ENCODE data around the gene KMT2C.

KMT2C gene

DNA sequence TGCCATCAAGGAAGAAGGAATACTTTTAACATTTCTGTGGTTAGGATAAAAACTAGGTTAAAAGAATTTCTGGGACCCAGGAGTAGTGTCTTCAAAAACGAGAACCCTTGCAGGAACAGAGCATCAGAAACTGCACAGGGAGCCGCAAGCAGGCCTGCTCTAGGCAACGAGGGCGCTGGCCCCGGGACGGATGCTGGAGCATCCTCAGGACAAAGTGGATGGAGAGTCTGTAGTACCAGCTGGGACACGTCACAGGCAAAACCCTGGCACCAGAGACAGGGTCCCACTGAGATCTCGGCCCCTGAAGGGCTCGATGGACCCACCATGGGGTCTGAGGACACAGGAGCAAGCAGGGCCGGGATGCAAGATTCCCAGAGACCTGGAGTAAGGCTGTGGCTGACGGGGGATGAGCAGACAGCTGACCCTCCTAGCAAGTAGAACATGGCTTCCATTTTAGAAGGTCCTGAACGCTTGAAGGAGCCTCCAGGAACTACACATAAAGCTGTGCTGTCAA is 303.8 kb downstream of the KMT2C start:
- DNase-seq = no peak

DNA sequence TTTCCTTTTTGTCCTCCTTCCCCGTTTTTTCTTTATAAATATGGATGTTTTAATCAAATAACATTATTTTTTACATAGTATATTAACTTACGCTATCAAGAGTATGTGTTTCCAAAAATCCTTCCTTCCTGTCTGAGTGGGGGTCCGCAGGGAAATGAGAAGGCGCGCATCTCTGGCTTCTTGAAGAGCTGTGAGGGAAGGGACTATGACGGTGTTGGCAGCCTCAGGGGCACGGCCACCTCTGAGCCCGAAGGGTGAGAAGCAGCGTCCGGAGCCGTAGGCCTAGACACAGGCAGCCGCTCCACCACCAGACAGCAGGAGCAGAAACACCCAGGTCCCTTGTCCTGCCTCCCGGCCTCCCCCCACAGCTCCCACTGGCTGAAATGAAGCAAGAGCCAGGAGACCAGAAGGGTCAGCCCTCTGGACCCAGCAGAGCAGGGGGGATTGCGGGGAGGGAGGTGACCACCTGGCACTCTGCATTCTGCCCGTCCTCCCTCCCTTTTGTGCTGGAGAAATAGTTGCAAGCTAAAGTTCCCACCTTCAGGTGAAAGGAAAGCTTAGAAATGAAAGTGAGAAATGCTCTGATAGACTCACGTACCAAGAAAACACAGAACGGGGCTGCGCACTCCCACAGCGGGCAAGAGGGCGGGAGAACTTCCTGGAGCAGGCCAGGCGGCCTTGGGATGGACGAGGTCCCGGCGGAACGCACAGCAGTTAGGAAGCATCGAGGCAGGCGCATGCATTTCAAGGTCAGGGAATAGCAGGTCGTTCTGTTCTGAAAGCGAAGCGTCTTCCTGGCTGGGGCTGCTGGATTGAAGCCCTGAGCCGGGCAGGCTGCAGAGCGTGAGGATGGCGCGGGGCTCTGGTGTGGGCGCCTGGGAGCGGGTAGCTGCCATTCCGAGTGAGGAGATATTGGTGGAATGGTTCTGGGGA is 304.9 kb downstream of the KMT2C start:
- no peak for DNase-seq

DNA sequence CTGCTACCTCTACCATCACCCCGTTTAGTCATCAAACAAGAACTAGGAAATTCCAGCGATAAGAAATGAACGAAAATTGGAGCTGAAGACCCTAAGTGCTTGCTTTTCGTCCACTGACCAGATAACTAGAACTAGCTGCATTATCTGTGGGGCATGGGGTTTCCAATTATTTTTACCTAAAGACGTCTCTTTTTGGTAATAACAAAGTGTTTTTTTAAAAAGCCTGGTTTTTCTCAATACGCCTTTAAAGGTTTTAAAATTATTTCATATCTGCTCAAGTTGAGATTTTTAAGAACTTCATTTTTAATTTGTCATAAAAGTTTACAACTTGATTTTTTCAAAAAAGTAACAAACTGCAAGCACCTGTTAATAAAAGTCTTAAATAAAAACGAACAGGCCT is 306.1 kb downstream of the KMT2C start:
- DNase-seq = no peak

- no peak for DNase-seq
Measured at GRCh38 chr7:152128741-152129461, 306.9 kb downstream of the KMT2C start.

DNA sequence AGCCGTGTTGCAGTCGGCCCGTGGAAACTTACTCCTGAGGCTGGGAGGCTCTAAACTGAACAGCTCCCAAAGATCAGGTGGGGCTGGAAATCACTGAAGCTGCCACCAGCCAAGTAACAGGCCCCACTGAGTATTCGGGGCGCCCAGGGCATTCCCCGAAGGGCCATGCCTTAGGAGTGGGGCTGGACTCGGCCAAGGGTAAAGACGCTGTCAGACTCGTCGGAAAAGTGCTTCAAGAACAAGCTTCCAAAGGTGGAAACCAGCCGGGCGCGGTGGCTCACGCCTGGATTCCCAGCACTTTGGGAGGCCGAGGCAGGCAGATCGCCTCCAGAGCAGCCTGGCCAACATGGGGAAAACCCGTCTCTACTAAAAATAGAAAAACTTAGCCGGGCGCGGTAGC is 307.6 kb downstream of the KMT2C start:
- DNase-seq = no peak

- no peak for DNase-seq
Measured at GRCh38 chr7:152127229-152127628, 308.6 kb downstream of the KMT2C start.

DNA sequence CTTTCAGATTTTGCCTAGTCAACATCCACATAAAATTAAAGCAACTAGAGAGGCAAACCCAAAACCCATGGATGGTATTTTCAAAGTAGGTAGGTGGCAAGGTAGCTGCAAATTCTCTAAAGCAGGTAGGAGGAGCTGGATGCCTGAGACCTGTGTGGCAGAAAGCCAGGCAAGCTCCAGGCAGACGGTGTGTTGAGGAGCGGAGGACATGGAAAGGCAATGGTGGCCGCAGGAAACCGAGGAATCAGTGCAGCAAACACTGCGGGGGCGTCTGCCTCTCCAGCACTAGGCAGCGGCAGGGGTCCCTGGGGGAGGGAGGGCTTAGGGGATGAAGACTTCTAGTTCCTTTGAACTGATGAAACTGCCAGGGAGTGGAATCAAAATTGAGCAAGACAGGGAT is 309.1 kb downstream of the KMT2C start:
- no peak for DNase-seq

- DNase-seq = no peak
Measured at GRCh38 chr7:152122540-152122939, 313.3 kb downstream of the KMT2C start.

- no peak for DNase-seq
Measured at GRCh38 chr7:152121432-152121831, 314.4 kb downstream of the KMT2C start.

GRCh38 chr7:152120776-152121175 is 315.0 kb downstream of the KMT2C start:
- no peak for DNase-seq

- DNase-seq = no peak
Measured at GRCh38 chr7:152120210-152120609, 315.6 kb downstream of the KMT2C start.

DNA sequence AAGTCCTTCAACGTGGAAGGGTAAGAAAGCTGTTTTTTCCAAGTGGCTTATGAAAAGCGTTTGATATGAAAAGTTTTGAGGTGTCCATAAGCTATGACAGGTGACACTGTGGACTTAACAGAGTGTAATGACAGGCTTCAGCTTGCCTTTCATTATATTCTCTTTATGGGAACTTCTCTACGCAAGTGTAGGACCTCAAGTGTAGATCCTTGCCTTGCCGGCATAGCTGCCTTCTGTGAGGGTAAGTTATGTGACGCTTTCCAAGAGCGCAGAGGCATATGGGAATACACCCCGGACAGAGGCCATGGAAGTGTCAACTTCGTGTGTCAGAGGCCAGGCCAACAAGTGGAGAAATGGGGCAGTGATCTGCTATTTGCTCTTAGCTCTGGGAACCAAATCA is 318.4 kb downstream of the KMT2C start:
- DNase-seq = no peak

DNA sequence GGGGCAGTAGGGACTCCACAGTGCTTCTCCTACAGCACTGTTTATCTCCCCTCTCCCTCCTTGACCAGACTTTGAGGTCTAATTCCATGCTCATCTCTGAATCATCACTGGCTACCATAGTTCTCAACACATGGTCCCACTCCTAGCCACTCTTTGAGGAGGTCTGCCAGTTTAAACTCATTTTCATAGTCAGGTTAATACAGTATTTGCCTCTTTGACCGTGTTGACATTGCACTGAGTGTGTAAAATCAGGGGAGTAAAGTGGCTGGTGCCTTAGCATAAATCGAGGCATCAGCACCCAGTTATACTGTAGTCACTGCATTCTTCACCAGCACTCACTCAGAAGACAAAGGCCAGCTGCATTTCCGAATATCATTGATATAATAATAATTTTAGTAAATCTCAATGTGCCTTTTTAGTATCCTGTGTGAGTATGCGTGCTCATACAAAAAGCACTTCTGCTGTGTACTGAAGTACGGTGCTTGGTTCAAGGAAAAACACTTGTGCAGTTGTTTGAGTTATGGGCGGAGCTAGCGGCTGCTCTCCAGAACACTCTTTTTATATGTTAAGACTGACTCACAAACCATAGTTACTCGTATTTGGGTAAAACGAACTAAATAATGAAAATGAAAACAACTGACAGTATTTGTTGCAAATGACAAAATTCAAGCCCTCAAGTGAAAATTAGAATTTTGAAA is 320.6 kb downstream of the KMT2C start:
- DNase-seq = no peak

DNA sequence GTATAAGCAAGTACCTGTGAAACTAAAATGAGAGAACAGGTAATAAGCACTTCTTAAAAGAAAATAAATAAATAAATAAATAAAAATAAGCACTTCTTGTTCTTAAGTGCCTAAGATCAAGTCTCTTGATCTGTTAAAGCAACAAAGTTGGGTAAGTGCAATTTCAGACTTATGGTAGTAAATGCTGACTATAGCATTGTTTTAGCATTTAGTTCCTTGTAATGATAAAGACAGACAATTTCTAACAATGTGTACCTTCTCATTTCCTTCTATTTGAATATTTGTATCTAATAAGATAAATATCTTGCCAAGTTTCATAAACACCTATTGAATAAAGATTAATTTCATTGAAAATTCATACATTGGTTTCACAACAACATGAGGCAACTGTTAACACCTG is 323.0 kb downstream of the KMT2C start:
- no peak for DNase-seq

GRCh38 chr7:152108359-152108758 is 327.4 kb downstream of the KMT2C start:
- no peak for DNase-seq

DNA sequence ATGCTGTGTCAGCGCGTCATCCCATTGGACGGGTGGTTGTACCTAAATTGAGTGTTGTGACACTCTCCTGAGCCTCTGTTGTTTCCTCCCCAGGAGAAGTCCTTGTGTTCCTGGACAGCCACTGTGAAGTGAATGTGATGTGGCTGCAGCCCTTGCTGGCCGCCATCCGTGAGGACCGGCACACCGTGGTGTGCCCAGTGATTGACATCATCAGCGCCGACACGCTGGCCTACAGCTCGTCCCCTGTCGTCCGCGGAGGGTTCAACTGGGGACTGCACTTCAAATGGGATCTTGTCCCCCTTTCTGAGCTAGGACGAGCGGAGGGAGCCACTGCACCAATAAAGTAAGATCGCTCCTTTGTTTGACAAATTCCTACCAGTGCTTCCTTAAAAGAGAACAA is 327.9 kb downstream of the KMT2C start:
- DNase-seq = no peak

- DNase-seq = no peak
Measured at GRCh38 chr7:152106990-152107389, 328.8 kb downstream of the KMT2C start.

GRCh38 chr7:152105205-152105604 is 330.6 kb downstream of the KMT2C start:
- no peak for DNase-seq

- DNase-seq = no peak
Measured at GRCh38 chr7:152103691-152104090, 332.1 kb downstream of the KMT2C start.

- no peak for DNase-seq
Measured at GRCh38 chr7:152103066-152103465, 332.7 kb downstream of the KMT2C start.

- no peak for DNase-seq
Measured at GRCh38 chr7:152097330-152097729, 338.5 kb downstream of the KMT2C start.

DNA sequence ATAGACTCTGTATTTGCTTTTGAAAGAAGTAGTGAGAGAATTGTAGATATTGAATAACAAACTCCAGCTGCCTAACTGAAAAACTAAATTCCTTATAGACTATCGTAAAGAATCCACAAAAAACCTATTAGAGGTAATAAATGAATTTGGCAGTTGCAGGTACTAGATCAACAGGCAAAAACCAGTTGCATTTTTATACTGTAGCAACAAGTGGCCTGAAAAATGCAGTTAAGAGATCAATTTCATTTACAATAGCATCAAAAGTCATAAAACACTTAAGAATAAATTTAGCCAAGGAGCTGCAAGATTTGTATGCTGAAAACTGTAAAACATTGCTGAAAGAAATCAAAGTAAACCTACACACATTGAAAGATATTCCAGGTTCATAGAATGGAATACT is 340.0 kb downstream of the KMT2C start:
- DNase-seq = no peak

DNA sequence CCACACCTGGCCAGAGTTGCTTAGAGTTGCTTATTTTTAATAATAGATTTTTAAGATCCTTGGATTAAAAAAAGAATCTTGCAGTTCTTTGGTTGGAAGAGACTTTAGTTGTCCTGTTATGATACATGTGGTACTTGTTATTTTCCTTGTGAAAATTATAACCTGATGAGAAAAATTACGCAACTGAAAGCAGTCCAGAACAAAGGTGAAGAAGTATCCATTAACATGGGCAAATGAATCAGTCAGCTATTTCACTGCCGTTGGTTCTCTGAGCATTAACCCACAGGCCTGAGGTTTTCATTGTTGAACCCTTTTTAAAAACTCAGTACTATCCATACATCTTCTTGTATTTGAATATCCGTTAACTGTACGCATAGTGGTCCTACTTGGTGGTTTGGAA is 342.1 kb downstream of the KMT2C start:
- DNase-seq = no peak

All from stimulated activated CD4-positive, alpha-beta T cell treated with anti-CD3 and anti-CD28 coated beads, Interleukin-2, amount 100 ng/mL, for 48 hours (primary cell).